NCI-H1436 treated with DMSO at 0.1 percent for 48 hours (cell line): ENCODE results near the gene POPDC2.

ENCODE experiments used
- DNase-seq: peaks from one replicate; lab custom pipeline; 2025; lab: John Stamatoyannopoulos, UW

Gene POPDC2

DNA sequence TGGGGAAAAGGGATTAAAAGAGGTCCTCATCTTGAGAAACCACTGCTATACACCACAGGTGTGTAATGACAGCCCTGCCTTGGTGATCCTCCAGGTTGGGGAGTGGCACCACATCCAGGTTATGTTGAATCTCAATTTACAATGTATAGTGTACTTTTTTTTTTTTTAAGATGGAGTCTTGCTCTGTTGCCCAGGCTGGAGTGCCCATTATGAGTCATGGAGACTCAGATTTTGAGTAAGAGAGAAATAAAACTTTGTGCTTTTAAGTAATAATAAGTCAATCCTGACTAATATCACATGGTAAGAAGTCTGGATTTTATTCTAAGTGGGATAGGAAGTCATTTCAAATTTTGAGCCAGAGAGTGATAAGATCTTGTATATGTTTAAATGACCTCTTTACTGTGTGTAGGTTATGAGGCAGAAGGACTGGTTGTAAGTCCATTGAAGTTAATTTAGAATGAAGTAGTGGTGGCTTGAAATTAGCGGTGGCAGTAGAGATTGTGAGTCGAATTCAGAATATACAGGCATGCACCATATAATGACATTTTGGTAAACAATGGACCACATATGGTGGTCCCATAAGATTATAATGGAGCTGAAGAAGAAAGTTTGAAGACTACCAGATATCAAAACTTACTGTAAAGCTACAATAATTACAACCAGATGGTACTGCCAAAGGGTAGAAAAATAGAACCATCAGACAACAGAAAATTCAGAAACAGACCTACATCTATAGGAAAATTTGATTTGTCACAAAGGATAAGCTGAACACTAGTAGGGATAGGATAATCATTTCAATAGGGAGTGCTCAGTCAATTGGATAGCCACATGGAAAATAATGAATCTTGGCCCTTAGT lies 20.7 kb downstream of the POPDC2 start:
- no peak for DNase-seq

DNA sequence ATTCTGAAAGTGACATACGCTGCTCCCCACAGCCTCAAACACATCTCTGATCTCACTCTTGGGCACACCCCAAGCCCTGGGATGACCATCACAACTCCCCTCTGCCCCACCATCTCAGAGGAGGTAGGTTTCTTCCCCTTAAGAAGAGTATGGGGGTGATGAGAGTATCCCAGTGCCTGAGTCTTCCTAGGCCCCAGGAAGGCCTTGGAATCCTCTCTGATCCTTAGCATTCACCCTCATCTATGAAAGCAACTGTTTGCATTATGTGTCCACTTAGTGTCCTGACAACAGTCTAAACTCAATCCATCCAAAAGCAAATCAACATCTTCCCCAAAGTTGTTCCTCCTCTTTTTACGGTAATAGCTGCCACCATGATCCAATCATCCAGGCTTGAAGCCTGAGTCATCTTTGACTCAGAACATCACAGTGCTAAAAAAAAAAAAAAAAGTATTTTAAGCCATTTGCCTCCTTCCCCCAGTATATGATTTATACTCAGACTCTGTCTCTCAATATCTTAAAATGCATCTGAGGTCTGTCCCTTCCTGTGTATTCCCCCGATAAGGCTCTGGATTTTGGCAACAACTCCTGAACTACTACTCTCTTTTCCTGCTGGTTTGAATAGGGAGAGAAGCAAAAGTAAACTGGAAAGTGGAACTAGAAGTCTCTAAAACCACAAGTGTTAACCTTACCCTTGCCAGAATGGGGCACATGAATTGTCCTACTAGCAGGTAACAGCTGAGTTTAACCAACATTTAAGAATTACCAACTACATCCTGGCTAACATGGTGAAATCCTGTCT lies 22.5 kb downstream of the POPDC2 start:
- no peak for DNase-seq

DNA sequence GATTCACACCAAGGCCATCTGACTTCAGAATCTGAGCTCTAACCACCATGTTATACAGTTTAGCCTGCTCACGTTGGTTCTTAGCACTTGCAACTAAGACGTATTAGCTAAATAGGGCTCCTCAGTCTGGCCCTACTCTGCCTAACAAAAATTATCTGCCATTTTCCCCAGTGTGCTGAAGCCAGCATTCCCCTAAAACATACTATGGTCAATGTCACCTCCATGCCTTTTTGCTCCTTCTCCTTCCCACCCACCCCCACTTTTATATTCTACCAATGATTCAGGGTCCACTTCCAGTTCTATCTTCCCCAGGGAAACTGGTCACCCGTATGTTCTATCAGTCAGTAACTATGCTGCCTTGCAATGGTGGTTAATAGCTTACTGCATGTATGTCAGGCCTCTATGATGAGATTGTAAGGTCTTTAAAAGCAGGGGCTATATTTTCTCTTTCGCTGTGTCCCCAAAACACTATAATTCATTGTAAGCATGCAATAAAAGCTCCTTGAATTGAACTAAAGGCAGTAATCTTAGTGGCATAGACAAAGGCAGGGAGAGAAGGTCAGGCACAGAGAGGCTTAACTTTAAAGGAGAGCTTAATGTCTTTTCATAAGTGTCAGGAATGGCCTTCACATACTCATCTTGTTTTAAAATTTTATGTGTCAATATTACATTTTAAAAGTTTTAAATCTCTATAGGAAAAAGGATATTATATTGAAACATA lies 23.3 kb downstream of the POPDC2 start:
- DNase-seq = no peak

DNA sequence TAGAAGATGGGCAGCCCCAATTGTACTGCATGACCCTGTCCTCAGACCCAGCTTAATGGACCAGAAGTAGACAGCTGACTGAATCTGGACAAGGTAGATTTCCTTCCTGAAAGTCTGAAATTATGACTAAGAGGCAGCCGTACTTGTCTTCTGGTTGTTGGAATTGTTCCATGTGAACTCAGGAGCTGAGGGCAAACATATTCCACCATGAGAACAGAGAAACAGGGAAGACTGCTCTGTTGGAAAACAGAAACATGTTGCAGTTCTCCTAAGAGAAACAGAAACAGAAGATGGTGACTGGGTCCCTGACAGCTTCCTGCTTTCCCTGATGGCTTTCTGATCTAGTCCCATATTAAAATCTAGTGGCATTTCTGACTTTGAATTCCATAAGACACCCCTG lies 24.1 kb downstream of the POPDC2 start:
- no peak for DNase-seq

DNA sequence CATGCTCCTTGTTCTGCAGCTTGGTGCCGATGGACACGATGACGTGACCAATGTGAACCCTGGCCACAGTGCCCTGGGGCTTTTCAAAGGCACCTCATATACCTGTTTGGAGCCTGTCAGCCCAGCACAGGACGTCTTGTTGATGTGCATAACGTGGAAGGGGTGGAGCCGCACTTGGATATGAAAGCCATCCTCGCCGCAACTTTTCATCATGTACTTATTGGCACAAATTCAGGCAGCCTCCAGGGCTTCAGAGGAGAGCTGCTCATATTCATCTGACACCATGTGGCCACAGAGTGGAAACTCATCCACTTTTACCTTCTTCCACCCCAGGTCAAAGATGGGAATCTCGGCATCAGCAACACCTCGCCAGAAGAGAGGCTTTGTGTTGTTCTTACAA lies 24.7 kb downstream of the POPDC2 start:
- no peak for DNase-seq

DNA sequence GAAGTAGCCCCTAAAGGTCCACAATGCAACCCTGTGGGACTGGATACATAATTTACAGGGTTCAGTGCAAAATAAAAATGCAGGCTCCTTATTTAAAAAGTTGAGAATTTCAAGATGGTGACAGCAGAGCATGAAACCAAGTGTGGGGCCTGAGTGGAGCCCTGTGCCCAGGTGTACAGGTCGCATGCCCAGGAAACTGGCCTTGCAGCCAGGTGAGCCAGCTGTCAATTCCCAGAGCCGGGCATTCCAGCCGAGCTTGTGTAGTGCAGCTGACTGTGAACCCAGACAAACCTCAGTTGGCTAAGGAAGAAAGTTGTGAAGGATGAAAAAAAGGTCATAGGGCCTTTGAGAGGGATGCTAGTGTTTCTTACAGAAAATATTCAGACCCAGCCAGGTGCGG lies 27.6 kb downstream of the POPDC2 start:
- no peak for DNase-seq

DNA sequence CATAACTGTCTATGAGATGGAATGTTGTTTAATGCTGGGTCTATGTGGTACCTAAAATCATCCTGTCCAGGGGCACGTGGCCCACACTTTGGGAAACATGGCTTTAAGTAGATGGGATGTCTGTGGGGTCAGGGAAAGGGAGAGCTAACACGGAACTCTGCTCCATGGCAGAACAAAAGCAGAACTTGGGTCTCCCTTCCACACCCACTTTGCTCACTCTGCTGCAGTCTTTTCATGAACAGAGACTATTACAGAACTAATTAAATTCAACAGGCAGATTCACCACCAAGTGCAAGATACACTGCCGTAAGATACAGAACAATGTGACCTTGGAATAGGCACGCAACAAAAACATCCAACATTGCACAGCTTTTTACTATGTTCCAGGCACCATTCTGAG lies 28.2 kb downstream of the POPDC2 start:
- DNase-seq = no peak

DNA sequence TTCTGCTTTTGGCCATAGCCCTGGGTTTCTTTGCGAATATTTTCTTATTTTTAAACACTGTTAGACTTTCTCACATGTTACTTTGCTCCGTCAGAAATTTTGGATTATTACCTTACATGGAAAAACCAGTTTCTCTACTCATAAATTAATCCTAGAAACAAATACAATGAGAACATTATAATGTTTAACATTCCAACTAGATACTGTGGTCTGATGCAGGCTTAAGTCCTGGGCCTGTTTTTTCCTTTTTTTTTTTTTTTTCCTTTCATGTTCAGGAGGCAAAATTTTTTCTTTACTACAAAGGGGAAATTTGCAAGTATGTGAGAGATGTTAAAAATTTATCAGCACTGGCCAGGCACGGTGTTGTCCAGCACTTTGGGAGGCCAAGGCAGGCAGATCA lies 28.9 kb downstream of the POPDC2 start:
- DNase-seq = no peak

DNA sequence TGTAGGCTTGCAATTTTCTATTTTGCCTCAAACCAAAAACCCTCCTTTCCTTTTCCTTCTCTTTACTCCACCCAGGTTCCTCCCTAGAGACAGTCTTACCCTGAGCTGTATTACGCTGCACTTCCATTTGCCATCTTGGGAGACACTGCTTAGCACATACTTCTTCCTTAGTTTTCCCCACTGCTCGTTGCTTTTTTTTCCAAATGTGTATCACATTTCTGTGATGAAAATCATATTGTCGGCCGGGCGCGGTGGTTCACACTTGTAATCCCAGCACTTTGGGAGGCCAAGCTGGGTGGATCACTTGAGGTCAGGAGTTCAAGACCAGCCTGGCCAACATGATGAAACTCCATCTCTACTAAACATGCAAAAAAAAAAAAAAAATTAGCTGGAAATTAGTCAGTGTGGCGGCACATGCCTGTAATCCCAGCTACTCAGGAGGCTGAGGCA lies 29.5 kb downstream of the POPDC2 start:
- no peak for DNase-seq

DNA sequence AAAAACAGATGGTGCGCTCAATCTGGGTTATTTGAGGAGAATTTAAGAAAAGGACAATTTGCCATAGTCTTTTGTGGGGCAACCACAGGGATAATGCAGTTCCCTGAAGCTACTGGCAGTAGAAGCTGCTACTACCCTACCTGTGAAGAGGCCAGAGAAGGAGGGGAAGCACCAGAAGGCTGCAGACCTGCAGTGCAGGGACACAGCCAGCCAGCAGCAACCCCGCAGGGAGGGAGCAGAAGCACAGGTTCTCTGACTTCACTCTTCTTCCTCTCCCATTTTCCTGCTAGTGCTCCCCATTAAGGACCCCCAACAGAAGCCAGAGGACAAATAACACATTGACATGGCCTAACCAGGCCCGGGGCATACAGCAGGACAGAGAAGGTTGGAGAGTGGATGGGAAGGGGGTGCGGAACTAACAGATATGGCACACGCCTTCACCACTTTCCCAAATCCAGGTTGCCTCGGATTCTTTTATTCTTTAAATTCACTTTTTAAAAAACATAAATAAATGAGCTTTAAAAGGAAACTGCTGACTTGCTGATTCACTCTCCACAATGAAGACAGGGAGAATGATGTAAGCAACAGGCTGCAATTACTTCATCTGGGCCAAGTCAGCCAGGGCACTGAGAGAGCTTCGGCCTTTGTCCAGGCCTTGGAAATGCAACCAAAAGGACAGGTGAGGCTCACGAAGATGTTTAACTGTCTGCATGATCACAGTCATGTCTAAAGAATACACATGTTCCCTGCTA lies 30.1 kb downstream of the POPDC2 start:
- no peak for DNase-seq

DNA sequence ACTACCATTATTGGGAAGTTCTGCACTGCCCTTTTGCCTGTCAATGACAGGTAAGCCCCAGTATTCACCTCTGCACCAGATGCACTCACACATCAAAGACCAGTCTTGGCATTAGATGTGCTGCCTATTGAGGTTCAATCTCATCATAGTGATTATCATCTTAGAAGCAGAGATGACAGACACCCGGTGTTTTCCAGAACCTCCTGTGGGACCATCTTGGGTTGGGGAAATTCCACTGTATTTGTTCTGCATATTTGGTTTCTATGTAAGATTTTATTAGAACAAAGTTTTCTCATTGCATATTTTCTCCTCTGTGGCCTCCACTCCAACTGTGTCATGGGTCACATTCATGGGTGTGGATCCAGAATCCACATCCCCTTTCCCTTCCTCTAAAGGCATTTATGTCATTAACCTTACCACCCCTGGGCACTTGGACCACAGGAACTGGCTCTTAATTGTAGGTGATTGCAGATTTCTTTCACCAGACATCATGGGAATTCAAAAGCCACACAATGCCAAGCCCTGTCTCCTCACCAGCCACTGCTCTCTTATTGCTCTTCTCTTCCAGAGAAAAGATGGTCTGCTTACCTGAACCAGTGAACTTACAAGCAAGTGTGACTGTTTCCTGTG lies 31.5 kb downstream of the POPDC2 start:
- DNase-seq = no peak

DNA sequence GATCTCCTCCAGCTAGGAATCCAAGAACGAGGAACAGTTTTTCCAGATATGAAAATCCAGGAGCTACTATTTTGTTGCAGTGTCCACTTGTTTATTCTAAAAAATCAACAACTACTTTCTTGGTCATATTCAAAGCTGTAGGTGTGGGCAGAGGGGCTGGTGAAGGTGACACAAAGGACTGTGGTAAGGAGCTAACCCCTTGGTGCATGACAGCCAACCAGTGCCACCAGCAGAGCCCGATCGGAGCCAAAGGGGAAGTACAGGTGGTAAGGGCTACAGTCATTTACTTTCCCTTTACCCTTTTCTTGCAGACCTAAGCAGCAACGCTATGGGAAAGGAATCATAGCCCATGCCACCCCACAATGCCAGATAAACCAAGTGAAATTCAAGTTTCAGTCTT lies 32.0 kb downstream of the POPDC2 start:
- no peak for DNase-seq

DNA sequence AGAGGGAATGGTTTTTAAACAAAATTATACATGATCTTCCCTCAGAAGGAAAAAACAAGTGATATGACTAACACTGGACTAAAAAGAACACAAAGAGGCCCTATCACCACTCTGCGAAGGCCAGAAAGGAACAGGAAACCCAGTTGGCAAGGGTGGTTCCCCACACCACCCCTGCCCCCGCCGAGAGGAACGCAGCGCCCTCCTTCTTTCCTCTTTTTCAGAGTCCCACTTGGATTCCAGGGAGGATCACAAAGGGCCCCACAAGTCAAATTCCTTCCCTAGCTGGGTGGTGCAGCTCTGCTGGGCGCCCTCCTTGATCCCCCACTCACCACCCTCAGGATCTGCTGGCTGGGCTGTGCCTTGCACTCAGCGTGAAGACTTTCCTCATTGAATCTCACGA lies 32.9 kb downstream of the POPDC2 start:
- no peak for DNase-seq

DNA sequence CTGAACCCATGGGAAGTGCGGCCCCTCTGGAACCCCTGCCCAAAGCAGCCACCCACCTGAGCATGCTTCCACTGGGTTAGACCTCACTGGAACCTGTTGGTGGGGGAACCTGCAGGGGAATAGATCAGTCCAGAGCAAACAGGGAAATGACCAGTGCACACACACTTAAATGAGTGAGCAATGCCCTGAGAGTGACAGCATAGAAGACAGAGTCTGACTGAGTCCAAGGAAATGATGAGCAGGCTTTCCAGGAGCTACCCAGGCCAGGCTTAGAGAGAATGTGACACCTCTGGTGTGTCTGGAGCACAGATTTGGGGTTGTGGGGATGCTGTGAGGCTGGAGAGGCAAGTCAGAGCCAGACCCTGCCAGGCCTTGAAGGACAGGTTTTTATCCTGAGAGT lies 34.2 kb downstream of the POPDC2 start:
- DNase-seq = no peak

DNA sequence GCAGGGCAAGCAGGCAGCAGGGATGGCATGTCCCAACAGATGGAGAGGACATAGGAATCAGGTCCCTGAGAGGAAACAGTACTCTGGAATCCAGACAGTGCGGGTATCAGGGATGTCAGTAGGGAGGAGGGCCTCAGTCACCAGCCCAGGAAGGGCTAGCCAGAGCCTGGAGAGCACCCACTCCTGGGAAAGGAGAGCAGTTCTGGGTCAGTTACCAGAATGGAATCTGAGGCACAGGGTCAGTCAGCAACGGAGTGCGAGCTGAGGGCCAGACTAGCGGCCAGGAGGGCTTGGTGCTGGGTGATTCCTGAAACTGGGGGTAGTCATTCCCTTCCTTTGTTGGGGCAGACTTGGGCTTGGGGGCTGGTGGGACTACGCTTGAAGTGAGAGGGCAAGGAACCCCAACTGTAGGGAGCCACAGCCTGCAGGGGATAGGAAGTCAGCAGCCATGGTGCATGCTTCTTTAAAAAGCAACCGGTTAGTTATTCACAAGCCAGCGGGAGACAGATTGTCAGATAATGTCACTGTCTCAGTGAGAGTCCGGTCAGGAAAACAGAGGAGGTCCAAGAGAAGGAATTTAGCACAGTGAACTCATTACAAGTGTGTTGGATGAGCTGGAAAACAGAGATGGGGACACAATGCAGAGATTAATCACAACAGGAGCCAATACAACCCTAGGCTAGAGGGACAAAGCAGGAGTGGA lies 34.8 kb downstream of the POPDC2 start:
- no peak for DNase-seq

DNA sequence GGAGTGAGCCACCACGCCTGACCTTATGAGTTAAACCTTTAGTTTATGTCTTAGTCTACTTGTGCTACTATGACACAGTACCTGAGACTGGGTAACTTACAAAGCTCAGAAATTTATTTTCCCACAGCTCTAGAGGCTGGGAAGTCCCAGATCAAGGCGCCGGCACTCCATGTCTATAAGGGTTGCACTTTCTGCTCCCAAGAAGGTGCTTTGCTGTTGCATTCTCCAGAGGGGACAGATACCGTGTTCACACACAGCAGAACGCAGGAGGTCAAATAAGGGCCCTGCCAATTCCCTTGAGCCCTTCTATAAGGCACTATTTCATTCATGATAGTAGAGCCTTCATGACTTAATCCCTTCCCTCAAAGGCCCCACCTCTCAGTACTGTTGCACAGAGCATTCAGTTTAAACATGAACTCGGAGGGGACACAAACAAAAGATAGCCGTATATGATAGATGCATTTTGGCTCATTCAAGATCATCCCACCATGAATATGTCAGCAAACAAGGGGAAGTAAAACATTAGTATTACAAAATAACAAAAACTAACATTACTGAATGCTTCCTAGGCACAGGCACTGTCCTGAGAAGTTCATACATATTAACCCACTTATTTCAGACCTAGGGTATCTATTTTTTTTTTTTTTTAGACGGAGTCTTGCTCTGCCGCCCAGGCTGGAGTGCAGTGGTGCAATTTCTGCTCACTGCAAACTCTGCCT lies 36.2 kb downstream of the POPDC2 start:
- no peak for DNase-seq

DNA sequence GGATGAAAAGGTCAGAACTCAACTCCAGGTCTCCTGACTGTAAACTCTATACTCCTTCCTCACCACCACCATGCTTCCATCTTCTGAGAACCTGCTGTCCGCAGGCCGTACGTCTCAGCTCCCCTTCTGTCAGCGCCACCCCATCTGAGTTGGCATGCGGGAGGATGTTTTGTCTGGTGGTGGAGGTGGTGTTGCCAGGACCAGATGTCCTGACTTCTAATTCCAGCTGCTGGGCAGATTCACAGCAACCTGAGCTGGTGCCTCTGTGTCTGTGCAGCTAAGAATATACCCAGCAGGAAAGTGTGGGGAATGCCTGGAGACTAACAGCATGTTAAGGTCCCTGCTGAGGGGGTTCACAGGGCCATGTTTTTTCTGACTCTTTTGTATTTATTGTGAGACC lies 39.5 kb downstream of the POPDC2 start:
- DNase-seq = no peak

DNA sequence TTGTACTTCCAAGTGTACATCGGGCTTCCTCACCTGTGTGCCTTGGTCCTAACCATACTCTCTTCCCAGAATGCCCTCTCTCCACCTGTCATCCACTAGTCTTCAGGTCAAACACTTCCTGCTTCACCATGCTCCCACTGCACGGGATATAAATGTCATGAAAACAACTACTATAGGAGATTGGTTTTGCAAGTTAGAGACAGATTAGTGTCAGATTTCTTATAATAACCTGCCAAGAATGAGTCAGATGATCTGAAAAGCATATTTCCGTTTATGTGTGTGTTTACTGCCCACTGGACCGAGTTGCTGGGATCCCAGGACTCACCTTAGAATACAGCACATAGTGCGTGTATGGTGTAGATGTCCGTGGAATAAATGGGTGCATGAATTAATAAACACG lies 41.3 kb downstream of the POPDC2 start:
- DNase-seq = no peak

DNA sequence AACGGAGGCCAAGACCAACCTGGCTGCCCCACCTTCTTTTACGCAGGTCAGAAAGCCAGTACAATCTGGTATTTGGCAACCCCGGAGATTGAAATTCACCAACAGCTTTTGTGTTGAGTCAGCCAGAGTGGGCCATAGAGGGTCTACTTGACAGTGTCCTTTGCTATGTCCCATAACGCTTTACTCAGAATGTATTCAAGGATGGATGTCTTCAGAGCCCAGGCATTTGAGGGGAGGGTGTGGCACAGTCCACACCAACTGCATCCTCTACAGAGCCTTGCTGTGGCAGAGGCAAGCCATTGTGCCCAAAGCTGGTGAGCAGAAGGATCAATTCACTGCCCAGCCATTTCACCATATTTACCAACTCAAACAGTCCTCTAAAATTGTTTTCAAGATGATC lies 44.3 kb downstream of the POPDC2 start:
- no peak for DNase-seq

DNA sequence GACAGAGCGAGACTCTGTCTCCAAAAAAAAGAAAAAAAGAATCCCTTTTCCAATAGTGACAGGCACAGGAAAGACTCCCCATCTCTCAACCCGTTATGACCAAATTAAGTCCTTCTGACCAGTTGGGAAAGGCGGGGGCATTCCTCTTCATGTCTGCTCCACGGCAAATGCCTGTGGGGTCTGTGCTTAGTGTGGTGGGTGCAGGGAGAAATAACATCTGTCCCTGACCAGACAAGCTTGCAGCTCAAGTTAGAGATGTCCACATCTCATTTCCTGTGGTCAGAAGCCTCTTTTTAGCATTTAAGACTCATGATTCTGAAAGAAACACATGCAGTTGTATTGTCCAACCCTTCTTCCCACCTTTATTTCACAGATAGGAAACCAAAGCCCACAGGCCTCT lies 46.5 kb downstream of the POPDC2 start:
- no peak for DNase-seq
